Measurements from ENCODE around the gene NRN1L. TPM values are rescaled to one million over a fixed set of nuclear protein-coding genes. Genes with fewer than 3 reads are reported as not detected.
"Not testable (repeated sequence)": the region's sequence is repeated elsewhere in the genome, so short reads cannot be mapped to it uniquely, and the experiment has no call there.

The NRN1L gene
- 1.3 TPM in 1 of 2 replicates, not detected in the other for total RNA-seq (2021)
- percentile 32 among the genes with signal in this experiment for Bru-seq, nascent RNA
- not detected for BruChase-seq, experiment 1, labeled RNA remaining after a 2-hour chase
- not detected for BruChase-seq, experiment 2, labeled RNA remaining after a 6-hour chase
- long read RNA-seq: 0 reads

DNA sequence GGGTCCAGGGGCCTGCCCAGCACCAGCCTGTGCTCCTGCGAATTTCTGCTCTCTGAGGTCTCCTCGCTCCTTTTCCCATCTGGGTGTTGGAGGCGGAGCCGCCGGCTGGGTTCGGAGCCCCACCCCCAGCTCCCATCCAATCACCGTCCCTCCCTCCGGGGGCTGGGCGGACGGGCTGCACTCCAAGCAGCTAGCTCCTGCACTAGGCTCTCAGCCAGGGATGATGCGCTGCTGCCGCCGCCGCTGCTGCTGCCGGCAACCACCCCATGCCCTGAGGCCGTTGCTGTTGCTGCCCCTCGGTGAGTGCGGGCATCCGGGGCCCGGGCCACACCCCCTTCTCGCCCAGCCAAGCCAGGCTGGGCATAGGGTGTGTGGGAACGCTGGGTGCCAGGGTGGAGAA is at the start of gene NRN1L:
Gene NRN1L (plus strand): TSS at position 202 of the 400 bp plus-strand sequence. CDS start 19 bp downstream, at position 221.
- no peak within 1 kb of the TSS for H3K4me3 ChIP-seq
- H3K4me1 ChIP-seq (replicated peaks; ENCODE audit: insufficient read depth): no peaks in the 10 kb centered on the region
- peaks cover 4% of the 10 kb centered on the region; the same call in 1 of the 2 replicates for H3K36me3 ChIP-seq (ENCODE audit: low read depth)
- DNase-seq: peak in 1 of 2 experiments; percentile 91
- no peaks in the 10 kb centered on the region for H3K9me3 ChIP-seq (ENCODE audit: insufficient read depth, low read depth)
- intact Hi-C loops (cut with micrococcal nuclease; ENCODE audit: unreplicated experiment): no loop called here
- TF ChIP-seq EZH2 (IDR thresholded peaks at IDR 0.05; ENCODE audit: low read depth): no peak
- TF ChIP-seq, protein P1, sequence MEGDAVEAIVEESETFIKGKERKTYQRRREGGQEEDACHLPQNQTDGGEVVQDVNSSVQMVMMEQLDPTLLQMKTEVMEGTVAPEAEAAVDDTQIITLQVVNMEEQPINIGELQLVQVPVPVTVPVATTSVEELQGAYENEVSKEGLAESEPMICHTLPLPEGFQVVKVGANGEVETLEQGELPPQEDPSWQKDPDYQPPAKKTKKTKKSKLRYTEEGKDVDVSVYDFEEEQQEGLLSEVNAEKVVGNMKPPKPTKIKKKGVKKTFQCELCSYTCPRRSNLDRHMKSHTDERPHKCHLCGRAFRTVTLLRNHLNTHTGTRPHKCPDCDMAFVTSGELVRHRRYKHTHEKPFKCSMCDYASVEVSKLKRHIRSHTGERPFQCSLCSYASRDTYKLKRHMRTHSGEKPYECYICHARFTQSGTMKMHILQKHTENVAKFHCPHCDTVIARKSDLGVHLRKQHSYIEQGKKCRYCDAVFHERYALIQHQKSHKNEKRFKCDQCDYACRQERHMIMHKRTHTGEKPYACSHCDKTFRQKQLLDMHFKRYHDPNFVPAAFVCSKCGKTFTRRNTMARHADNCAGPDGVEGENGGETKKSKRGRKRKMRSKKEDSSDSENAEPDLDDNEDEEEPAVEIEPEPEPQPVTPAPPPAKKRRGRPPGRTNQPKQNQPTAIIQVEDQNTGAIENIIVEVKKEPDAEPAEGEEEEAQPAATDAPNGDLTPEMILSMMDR (conservative IDR thresholded peaks at IDR 0.05): no peak
- CTCF ChIA-PET: interaction anchor here (0.5 to 2.1 kb wide), 4 partner anchors 52 to 370 kb away, joined by 3 to 13 read pairs (median 4); no protein-coding TSS in a partner anchor
- H3K4me2 ChIP-seq: no peak within 1 kb of the TSS
- H3K27ac ChIP-seq: no peak within 1 kb of the TSS
- BruUV-seq (replicated peaks): no TSS peak
- POLR2A ChIA-PET (ENCODE audit: unreplicated experiment): interaction anchor here (0.6 kb wide), 2 partner anchors 69 to 322 kb away, joined by 7 to 8 read pairs; no protein-coding TSS in a partner anchor
- H3K27me3 ChIP-seq (ENCODE audit: insufficient read depth, low read depth): no peaks in the 10 kb centered on the region
- no peaks in the 10 kb centered on the region for H3K9me2 ChIP-seq (ENCODE audit: insufficient read depth)
- H4K20me1 ChIP-seq (ENCODE audit: insufficient read depth): no peaks in the 10 kb centered on the region
- H2AFZ ChIP-seq: no peak within 1 kb of the TSS
- H3K79me2 ChIP-seq (ENCODE audit: low read depth): no peaks in the 10 kb centered on the region
- H3F3A ChIP-seq (ENCODE audit: insufficient read depth, low read depth): no peaks in the 10 kb centered on the region; the same call in 1 of the 2 replicates

DNA sequence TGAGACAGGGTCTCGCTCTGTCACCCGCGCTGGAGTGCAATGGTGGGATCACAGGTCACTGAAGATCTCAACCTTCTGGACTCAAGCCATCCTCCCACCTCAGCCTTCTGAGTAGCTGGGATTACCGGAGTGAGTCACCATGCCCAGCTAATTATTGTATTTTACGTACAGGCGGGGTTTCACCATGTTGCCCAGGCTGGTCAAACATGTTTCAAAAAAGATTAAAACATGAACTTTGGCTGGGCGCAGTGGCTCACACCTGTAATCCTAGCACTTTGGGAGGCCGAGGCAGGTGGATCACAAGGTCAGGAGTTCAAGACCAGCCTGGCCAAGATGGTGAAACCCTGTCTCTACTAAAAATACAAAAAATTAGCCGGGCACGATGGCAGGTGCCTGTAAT is 47.5 kb upstream of the NRN1L start:
- DNase-seq; H3K27ac ChIP-seq; H3K36me3 ChIP-seq (ENCODE audit: low read depth); BruUV-seq (replicated peaks); H3K27me3 ChIP-seq (ENCODE audit: insufficient read depth, low read depth); H3K9me2 ChIP-seq (ENCODE audit: insufficient read depth); H3K4me3 ChIP-seq; H3K4me2 ChIP-seq; intact Hi-C loops (cut with micrococcal nuclease; ENCODE audit: unreplicated experiment); H3K4me1 ChIP-seq (replicated peaks; ENCODE audit: insufficient read depth); H4K20me1 ChIP-seq (ENCODE audit: insufficient read depth); H2AFZ ChIP-seq; H3K9me3 ChIP-seq (ENCODE audit: insufficient read depth, low read depth); POLR2A ChIA-PET (ENCODE audit: unreplicated experiment); H3F3A ChIP-seq (ENCODE audit: insufficient read depth, low read depth); H3K79me2 ChIP-seq (ENCODE audit: low read depth): not testable (repeated sequence)
- CTCF ChIA-PET: interaction anchor here (0.7 kb wide), 1 partner anchor 21 kb away, joined by 4 read pairs; no protein-coding TSS in a partner anchor

- Histone ChIP-seq H4K20me1 (ENCODE audit: insufficient read depth) (no peaks in the 10 kb centered on the region), H3K36me3 (ENCODE audit: low read depth) (no peaks in the 10 kb centered on the region), H3K4me2 (no peak overlapping the region), H3K4me1 (replicated peaks; ENCODE audit: insufficient read depth) (peaks cover 10% of the 10 kb centered on the region), H2AFZ (no peak overlapping the region), H3K9me2 (ENCODE audit: insufficient read depth) (no peaks in the 10 kb centered on the region), H3K27ac (no peak overlapping the region), H3K9me3 (ENCODE audit: insufficient read depth, low read depth) (no peaks in the 10 kb centered on the region), H3K4me3 (no peak overlapping the region), H3K79me2 (ENCODE audit: low read depth) (peaks cover 4% of the 10 kb centered on the region), H3F3A (ENCODE audit: insufficient read depth, low read depth) (no peaks in the 10 kb centered on the region; the same call in 1 of the 2 replicates), H3K27me3 (ENCODE audit: insufficient read depth, low read depth) (no peaks in the 10 kb centered on the region)
- BruUV-seq (replicated peaks): no TSS peak
- intact Hi-C loops (cut with micrococcal nuclease; ENCODE audit: unreplicated experiment): no loop called here
- POLR2A ChIA-PET (ENCODE audit: unreplicated experiment): no interaction called here
- TF ChIP-seq EZH2 (IDR thresholded peaks at IDR 0.05; ENCODE audit: low read depth): no peak
- TF ChIP-seq, protein P1 (conservative IDR thresholded peaks at IDR 0.05): no peak
- no peak for DNase-seq
- CTCF ChIA-PET: no interaction called here
These were observed 46.9 kb upstream of the NRN1L start for GRCh38 chr16:67837811-67838210.

Measured in PC-9 (cell line).